A673 (cell line): ENCODE results near the gene KRT4. TPM values are rescaled to one million over a fixed set of nuclear protein-coding genes. Genes with fewer than 3 reads are reported as not detected.

Source experiments
- BruUV-seq: library from RNA; stranded (reverse); fragments of 400-500 nt; replicated peaks from 2 replicates; lab custom pipeline; 2021; lab: Mats Ljungman, UMichigan
- CTCF ChIA-PET: fragments of 300-600 bp; sonication (Branson Sonifier 250); formaldehyde crosslinking; loops from one replicate; lab custom pipeline; 2022; ENCODE audit warnings: antibody characterized with exemption; lab: Charles Lee
- POLR2A ChIA-PET: fragments of 300-600 bp; sonication (Branson Sonifier 250); formaldehyde crosslinking; loops from one replicate; lab custom pipeline; 2022; ENCODE audit warnings: antibody characterized with exemption; ENCODE audit not compliant: low non-redundant PET; lab: Charles Lee
- DNase-seq: peaks from one replicate; pipeline ENCODE4 v3.0.0-alpha.2; 2015; ENCODE audit warnings: low spot score
- H3K27ac ChIP-seq: fragments of 200-600 bp; sonication (generic); 2 replicates; pipeline ENCODE4 v1.5.1; 2016; ENCODE audit warnings: mixed run types, low read depth, mild to moderate bottlenecking, mixed read lengths, antibody characterized with exemption, low read length; ENCODE audit not compliant: poor library complexity, severe bottlenecking
- H3K27me3 ChIP-seq: fragments of 200-600 bp; sonication (generic); replicated peaks from 2 replicates; pipeline ENCODE4 v1.6.1; 2017; ENCODE audit warnings: mixed run types, low read depth, mild to moderate bottlenecking, mixed read lengths, antibody characterized with exemption, low read length; ENCODE audit not compliant: insufficient read depth, poor library complexity
- H3K36me3 ChIP-seq: fragments of 200-600 bp; sonication (generic); 2 replicates; pipeline ENCODE4 v1.6.1; 2016; ENCODE audit warnings: mixed run types, mild to moderate bottlenecking, mixed read lengths, antibody characterized with exemption, low read length; ENCODE audit not compliant: insufficient read depth, poor library complexity, severe bottlenecking
- H3K4me1 ChIP-seq: fragments of 200-600 bp; sonication (generic); 2 replicates; pipeline ENCODE4 v1.6.1; 2017; ENCODE audit warnings: mixed run types, mild to moderate bottlenecking, mixed read lengths, antibody characterized with exemption, low read length; ENCODE audit not compliant: insufficient read depth, poor library complexity, severe bottlenecking
- H3K4me3 ChIP-seq: fragments of 200-600 bp; sonication (generic); 2 replicates; pipeline ENCODE4 v1.5.1; 2016; ENCODE audit warnings: low read depth, mixed run types, mild to moderate bottlenecking, mixed read lengths, low read length; ENCODE audit not compliant: poor library complexity, severe bottlenecking
- H3K9me3 ChIP-seq: fragments of 200-600 bp; sonication (generic); 2 replicates; pipeline ENCODE4 v1.6.1; 2016; ENCODE audit warnings: mixed run types, low read depth, mild to moderate bottlenecking, mixed read lengths, antibody characterized with exemption, low read length; ENCODE audit not compliant: poor library complexity, severe bottlenecking
- CTCF ChIP-seq: fragments of 300-800, 200-600 bp; sonication (generic); conservative IDR thresholded peaks from 2 replicates; pipeline ENCODE4 v1.5.1; 2017; ENCODE audit warnings: low read depth, mild to moderate bottlenecking, antibody characterized with exemption, low read length, moderate library complexity, mixed read lengths
- EZH2 ChIP-seq: fragments of 200-600 bp; sonication (generic); IDR thresholded peaks from 2 replicates; pipeline ENCODE4 v1.6.1; 2017; ENCODE audit warnings: borderline replicate concordance, low read depth, mild to moderate bottlenecking, mixed read lengths, antibody characterized with exemption, low read length; ENCODE audit not compliant: poor library complexity, severe bottlenecking
- intact Hi-C: fragments of 100-400 bp; cut with micrococcal nuclease; formaldehyde crosslinking; loops from one replicate; pipeline ENCODE4 v1.10.0; 2022; ENCODE audit not compliant: unreplicated experiment
- total RNA-seq: library from RNA; stranded (reverse); gene quantifications from 2 replicates; pipeline ENCODE4 v1.2.3, GENCODE V29; 2021

Gene KRT4
- total RNA-seq, 1 experiment from 2014 or later = not detected

GRCh38 chr12:52815676-52816588 is 2.0 kb upstream of the KRT4 start:
- intact Hi-C loops = no loop called here
- POLR2A ChIA-PET = no interaction called here
- no TSS peak for BruUV-seq
- Histone ChIP-seq H3K27ac (no peak overlapping the region), H3K27me3 (no peaks in the 10 kb centered on the region), H3K9me3 (no peaks in the 10 kb centered on the region), H3K36me3 (no peaks in the 10 kb centered on the region), H3K4me1 (no peaks in the 10 kb centered on the region), H3K4me3 (no peak overlapping the region)
- TF ChIP-seq CTCF (no peak), EZH2 (no peak)
- DNase-seq = no peak
- CTCF ChIA-PET = no interaction called here

- H3K27me3 ChIP-seq = no peaks in the 10 kb centered on the region
- intact Hi-C loops = no loop called here
- TF ChIP-seq CTCF (no peak), EZH2 (no peak)
- DNase-seq = no peak
- BruUV-seq = no TSS peak
- ChIA-PET POLR2A (no interaction called here), CTCF (no interaction called here)
- no peak overlapping the region for H3K4me3 ChIP-seq
- no peaks in the 10 kb centered on the region for H3K9me3 ChIP-seq
- H3K27ac ChIP-seq = no peak overlapping the region
- H3K36me3 ChIP-seq = no peaks in the 10 kb centered on the region
- H3K4me1 ChIP-seq = no peaks in the 10 kb centered on the region
Measured at GRCh38 chr12:52815161-52815560, 1.2 kb upstream of the KRT4 start.

DNA sequence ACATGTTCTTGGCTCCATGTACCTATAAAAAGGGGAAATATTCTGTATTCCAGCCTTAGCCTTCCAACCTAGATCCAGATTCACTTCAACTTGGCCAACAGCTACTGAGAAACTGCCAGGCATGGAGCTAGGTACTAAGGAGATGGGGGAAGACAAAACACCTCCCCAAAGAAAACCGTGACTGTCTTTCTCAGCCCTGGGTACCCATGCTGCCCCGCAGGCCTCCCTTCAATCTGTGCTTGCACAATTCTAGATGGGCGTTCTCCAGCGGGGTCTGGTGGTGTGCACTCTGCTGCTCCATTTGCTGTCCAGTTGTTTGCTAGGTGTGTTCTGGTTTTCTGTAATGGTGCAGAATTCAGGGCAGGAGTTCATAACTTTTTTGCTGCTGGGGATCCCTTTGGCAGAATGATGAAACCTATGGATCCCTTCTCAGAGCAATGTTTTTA is 817 bp upstream of the KRT4 start:
- no peak for TF ChIP-seq CTCF
- Histone ChIP-seq H3K27ac (no peak overlapping the region), H3K36me3 (no peaks in the 10 kb centered on the region), H3K27me3 (no peaks in the 10 kb centered on the region), H3K4me1 (no peaks in the 10 kb centered on the region), H3K9me3 (no peaks in the 10 kb centered on the region), H3K4me3 (no peak overlapping the region)
- ChIA-PET CTCF (no interaction called here), POLR2A (no interaction called here)
- DNase-seq = no peak
- intact Hi-C loops = no loop called here
- no TSS peak for BruUV-seq
